ENCODE measurements around the gene PRKCE.

DNA sequence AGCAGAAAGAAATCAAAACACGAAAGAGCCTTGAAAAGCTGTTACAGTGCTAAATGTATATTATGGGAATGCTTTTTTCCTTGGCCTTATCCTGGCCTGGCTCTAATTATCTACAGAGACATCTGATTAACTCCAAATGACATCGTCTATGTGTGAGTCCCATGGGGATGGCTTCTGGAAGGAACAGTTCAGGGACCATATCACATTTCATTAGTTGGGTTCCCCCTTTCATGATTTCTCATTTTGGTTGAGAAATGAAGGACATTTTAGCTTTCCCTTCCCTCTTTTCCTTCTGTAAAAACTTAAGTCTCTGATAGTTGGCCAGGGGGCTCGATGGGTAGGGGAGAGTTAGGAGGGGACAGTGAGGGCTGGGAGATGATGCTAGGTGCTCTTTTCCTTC, 116.7 kb downstream of the PRKCE start:
- TF ChIP-seq SIN3A (IDR thresholded peaks at IDR 0.05; ENCODE audit: borderline replicate concordance, insufficient read depth, low read depth, low read length) (no peak), POLR2AphosphoS5 (IDR thresholded peaks at IDR 0.05; ENCODE audit: low read depth, low read length) (no peak), TCF7L2 (IDR thresholded peaks at IDR 0.05; ENCODE audit: low read depth, low read length) (no peak)
- TF ChIP-seq, protein P1, sequence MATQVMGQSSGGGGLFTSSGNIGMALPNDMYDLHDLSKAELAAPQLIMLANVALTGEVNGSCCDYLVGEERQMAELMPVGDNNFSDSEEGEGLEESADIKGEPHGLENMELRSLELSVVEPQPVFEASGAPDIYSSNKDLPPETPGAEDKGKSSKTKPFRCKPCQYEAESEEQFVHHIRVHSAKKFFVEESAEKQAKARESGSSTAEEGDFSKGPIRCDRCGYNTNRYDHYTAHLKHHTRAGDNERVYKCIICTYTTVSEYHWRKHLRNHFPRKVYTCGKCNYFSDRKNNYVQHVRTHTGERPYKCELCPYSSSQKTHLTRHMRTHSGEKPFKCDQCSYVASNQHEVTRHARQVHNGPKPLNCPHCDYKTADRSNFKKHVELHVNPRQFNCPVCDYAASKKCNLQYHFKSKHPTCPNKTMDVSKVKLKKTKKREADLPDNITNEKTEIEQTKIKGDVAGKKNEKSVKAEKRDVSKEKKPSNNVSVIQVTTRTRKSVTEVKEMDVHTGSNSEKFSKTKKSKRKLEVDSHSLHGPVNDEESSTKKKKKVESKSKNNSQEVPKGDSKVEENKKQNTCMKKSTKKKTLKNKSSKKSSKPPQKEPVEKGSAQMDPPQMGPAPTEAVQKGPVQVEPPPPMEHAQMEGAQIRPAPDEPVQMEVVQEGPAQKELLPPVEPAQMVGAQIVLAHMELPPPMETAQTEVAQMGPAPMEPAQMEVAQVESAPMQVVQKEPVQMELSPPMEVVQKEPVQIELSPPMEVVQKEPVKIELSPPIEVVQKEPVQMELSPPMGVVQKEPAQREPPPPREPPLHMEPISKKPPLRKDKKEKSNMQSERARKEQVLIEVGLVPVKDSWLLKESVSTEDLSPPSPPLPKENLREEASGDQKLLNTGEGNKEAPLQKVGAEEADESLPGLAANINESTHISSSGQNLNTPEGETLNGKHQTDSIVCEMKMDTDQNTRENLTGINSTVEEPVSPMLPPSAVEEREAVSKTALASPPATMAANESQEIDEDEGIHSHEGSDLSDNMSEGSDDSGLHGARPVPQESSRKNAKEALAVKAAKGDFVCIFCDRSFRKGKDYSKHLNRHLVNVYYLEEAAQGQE (IDR thresholded peaks at IDR 0.05; ENCODE audit: insufficient read depth in 1 of 2, low read depth in 2 of 2, low read length in 1 of 2): no peak
- TF ChIP-seq, protein P2, sequence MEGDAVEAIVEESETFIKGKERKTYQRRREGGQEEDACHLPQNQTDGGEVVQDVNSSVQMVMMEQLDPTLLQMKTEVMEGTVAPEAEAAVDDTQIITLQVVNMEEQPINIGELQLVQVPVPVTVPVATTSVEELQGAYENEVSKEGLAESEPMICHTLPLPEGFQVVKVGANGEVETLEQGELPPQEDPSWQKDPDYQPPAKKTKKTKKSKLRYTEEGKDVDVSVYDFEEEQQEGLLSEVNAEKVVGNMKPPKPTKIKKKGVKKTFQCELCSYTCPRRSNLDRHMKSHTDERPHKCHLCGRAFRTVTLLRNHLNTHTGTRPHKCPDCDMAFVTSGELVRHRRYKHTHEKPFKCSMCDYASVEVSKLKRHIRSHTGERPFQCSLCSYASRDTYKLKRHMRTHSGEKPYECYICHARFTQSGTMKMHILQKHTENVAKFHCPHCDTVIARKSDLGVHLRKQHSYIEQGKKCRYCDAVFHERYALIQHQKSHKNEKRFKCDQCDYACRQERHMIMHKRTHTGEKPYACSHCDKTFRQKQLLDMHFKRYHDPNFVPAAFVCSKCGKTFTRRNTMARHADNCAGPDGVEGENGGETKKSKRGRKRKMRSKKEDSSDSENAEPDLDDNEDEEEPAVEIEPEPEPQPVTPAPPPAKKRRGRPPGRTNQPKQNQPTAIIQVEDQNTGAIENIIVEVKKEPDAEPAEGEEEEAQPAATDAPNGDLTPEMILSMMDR (IDR thresholded peaks at IDR 0.05): no peak
